Measurements from ENCODE around the gene CD101.

Gene CD101

DNA sequence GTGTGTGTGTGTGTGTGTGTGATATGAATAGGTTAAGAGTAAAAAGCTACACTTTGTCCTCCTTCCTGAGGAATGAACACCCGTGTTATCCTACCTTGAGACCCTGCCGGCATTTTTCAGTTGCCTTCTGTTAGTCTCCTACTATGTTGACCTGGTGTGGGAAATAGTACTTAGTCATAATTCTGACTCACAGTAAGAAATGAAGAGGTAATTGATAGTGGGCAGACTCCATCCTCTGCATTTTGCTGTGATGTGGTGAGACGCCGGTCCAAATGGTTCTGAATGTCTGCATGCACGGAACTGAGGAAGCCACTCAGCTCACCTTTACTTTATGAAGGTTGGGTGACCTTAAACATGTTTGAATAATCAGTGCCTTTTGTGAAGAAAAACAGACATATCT, 12.6 kb downstream of the CD101 start:
- no peak for DNase-seq (ENCODE audit: low spot score)

DNA sequence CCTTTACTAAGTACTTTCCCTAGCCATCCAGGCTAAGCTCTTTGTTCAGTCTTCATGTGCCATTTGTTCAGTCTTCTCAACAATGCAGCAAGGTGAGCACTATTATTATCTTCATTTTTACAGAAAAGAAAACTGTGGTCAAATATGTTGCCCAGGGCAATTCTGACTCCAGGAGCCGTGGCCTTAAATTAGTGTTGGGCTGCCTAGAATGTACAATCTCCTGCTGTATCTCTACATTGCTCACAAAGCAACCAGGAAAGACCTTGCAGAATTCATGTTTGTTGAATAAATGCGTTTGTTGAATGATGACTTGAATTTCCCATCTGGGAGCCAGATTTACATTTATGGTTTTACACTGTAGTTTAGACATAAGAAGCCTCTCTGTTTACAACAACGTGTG, 14.2 kb downstream of the CD101 start:
- no peak for DNase-seq (ENCODE audit: low spot score)

DNA sequence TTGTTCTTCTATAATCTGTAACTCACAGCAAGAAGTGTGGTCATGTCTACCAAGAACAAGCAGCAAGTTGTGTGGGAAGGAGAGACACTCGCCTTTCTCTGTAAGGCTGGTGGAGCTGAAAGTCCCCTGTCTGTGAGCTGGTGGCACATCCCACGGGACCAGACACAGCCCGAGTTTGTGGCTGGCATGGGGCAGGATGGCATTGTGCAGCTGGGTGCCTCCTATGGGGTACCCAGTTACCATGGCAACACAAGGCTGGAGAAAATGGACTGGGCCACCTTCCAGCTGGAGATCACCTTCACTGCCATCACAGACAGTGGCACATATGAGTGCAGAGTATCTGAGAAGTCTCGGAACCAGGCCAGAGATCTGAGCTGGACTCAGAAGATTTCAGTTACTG, 15.5 kb downstream of the CD101 start:
- no peak for DNase-seq (ENCODE audit: low spot score)

DNA sequence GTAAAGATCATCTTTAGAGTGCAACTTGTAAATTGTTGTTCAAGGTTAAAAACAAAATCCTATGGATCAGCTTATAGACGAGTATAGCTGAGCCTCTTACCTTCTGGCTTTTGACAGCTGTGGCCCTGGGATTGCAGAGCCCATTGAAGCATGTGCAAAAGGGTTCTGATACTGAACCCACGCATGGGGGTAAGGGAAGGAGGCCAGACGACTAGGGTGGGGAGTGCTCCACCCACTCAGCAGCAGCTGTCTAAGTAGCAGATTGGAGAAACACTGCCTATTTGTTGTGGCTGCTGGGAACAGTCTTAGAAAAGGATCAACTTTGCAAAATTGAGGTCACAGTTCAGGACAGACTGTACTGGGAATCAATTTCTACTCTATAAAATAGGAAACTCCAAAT, 16.1 kb downstream of the CD101 start:
- DNase-seq (ENCODE audit: low spot score): no peak

DNA sequence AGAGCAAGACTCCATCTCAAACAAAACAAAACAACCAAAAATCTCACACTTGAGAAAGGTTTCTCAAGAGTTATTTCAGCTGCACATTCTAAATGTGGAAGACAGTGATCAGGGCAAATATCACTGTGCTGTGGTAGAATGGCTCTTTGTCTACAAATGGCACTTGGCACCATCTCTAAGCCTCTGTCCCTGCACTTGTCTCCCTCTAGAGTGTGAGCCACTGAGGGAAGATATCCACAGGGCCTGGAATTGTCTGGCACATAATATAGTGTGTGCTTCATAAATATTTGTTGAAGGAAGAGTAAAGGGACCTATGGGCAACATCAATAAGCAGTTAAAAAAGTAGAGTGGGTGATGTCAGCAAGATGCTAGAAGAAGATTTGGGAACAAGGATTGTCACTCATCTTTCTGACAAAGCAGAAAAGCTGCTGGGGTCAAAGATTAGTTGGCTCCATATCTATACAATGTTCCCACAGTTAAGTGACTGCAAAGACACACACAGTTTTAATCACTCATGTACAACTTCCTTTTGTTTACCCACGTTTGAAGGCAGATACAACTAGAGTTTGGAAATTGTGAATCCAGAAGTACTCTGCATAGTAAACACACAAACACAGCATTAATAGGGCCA, 19.1 kb downstream of the CD101 start:
- DNase-seq (ENCODE audit: low spot score): no peak

DNA sequence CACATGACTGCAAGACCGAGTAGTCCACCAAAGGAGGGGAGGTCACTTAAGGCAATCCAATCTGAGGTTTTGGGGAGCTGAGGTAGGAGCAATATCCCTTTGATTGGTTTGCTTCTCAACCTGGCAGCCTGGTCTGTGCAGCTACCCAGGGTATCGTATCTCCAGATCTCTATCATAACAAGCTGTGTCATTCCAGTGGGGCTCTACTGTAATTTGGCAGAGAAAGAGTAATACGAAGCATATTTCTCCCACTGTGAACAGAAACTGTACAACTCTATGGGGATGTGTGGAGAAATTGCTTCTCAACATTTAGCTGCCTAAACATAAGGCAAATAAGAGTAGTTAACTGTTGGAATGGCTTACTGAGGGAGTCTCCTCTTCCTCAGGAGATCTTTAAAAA, 20.6 kb downstream of the CD101 start:
- no peak for DNase-seq (ENCODE audit: low spot score)

DNA sequence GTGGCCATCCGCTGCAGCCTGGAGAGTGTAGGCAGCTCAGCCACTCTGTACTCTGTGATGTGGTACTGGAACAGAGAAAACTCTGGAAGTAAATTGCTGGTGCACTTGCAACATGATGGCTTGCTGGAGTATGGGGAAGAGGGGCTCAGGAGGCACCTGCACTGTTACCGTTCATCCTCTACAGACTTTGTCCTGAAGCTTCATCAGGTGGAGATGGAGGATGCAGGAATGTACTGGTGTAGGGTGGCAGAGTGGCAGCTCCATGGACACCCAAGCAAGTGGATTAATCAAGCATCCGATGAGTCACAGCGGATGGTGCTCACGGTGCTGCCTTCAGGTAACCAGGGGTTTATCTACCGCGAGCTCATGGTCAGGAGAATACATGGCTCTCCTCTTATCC, 24.0 kb downstream of the CD101 start:
- DNase-seq (ENCODE audit: low spot score): no peak

DNA sequence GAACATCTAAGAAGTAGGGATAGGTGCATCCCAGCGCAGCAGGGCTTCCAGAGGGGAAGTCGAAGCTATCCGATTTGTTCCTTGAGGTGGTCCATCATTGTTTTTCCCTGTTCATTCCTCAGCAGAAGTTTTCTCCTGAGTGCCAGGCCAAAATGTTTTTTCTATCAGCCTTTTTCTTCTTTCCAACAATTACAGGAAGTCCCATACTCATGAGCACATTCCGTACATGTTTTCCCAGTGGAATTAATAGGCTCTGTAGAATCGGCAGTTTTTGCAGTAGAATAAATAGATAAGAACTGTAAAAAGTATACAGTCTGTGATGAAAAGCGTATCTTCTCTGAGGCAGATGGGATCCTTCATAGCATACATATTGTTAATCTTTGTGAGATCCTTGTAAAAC, 24.8 kb downstream of the CD101 start:
- no peak for DNase-seq (ENCODE audit: low spot score)

DNA sequence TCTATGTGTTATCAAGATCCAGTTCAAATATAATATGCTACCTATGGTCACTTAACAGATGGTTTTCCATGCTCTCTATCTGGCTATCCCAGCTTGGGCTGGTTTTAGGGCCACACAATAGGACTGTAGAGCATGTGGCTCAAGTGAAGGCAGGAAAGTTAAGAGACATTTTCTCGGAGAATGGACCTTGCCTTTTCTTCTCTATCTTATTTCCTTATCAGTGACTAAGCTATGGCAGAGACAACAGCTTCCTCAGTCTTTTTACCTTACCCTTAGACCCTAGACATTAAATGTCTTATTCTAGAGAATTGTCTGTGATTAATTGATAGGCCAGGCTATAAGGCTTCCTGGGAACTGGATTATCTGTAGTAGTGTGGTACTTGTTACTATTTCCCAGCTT, 28.1 kb downstream of the CD101 start:
- no peak for DNase-seq (ENCODE audit: low spot score)

DNA sequence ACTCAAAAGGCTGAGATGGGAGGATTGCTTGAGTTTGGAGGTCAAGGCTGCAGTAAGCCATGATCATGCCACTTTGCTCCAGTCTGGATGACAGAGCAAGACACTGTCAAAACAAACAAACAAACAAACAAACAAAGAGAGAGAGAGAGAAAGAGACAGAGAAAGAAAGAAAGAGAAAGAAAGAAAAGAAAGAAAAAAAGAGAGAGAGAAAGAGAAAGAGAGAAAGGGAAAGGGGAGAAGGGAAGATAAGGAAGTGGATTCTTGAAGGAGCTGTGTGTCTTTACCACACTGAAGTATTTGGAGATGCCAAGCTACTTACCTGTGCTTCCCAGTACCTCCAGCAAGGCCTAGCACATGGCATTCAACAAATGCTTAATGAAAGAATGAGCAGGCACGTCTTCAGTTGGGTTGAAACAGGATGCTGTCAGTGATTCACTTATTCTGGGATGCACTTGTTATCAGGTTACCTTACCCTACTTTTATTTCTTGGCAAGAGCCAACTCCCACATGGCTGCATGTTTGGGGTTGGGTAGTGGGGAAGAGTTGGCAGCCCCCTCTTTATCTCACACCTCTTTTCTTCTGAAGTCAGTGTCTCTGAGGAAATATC, 28.8 kb downstream of the CD101 start:
- no peak for DNase-seq (ENCODE audit: low spot score)

DNA sequence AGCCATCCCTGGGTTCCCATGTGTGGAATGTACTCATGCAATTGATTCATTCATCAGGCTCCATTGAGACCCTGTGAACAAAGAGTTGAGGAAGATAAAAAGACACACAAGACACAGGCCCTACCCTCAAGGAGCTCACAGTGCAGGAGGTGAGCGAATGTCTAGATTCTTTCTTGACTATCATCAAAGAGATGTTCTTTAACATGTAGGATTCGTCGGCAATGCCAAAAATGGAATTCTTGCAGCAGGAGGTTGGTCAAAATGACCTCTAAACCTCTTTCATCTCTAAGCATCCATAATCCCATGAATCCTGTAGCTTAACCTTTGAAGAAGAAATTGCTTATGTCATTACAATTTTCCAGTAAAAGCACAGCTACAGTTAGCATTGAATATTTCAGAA, 30.7 kb downstream of the CD101 start:
- no peak for DNase-seq (ENCODE audit: low spot score)

DNA sequence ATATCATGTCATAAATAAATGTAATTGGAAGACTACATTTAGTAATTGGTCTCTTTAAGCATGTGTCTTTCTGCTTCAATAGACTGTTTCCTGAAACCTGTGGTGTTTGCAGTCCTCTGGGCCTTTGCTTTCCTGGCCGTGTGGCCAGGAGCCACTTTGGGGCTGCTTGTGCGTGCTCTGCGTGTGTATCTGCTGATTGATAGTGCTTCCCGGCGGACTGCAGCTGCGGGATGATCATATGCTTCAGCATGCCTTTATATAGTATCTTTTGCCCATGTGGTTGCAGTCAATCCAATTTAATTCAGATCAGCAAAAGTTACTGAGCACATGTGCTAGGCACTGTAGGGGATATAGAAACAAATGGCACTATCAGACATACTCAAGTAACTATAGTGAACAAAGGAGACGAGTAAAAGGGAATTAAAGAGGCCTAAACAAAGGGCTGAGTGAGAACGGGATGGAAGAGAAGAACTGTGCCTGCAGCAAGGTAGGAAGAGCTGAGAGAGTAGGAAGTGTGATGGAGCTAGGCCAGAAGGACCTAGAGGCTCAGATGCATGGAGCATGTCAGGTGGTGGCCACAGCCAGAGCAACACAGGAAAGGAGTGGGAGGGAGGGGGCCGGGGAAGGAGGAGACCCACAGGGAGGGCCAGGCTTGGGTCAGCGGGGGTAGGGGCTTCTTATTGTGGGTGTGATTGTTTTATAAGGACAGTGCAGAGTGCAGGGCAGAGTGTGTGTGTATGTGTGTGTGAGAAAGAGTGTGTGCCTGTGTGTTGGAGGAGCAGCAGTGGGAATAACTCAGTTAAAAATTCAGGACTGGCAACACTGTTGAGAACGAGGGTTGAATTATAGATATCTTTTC, 31.4 kb downstream of the CD101 start:
- DNase-seq (ENCODE audit: low spot score): no peak

DNA sequence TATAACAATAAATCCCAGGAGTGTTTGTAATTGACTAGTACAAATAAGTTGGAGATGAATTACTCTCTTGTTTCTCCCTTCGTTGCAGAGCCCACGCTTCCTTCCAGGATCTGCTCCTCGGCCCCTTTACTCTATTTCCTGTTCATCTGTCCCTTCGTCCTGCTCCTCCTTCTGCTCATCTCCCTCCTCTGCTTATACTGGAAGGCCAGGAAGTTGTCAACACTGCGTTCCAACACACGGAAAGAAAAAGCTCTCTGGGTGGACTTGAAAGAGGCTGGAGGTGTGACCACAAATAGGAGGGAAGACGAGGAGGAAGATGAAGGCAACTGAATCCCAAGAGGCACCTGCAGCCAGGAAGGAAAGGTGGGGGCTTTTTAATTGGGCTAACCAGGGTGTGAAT, 32.2 kb downstream of the CD101 start:
- DNase-seq (ENCODE audit: low spot score): no peak

DNA sequence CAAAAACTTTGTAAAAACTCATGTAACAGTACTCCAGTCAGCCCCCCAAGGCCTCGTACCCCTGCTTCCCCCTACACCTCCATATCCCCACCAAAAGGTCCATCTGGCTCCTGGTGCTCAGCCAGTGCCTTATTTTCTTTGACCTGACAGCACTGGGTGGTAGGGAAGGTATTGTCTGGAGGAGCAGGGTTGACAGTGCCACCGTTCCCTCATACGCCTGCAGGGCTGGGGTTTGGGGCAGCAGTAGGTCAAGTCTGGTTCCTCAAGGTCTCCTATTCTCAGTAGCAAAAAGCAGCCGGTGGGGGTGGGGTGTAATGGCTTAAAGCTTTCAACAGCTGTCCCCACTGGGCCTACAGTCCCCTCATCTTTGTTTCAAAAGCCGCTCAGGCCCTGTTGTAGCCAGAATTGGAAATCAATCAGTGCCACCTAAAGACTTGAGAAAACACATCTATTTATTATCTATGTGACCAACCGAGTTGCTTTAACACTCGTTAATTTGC, 33.3 kb downstream of the CD101 start:
- no peak for DNase-seq (ENCODE audit: low spot score)

DNA sequence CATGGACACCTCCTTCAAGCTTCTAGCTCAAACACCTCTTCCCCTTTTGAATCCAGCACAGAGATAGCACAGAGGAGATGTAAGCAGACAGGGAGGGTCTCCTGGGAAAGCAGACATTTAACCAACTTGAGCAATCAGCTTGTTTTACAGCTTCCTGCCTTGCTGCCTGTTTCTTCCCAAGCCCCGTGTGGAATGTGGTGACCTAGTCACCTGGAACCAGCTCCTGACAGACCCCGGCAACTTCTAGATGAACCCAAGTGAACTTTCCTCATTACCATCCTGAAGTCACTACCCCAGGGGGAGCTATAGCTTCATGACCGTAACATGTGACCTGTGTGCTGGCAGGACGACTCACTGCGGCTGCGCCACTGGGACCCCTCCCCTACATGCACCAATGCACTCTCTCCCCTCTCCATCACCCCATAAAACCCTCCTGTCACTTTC, 34.5 kb downstream of the CD101 start:
- DNase-seq (ENCODE audit: low spot score): no peak

DNA sequence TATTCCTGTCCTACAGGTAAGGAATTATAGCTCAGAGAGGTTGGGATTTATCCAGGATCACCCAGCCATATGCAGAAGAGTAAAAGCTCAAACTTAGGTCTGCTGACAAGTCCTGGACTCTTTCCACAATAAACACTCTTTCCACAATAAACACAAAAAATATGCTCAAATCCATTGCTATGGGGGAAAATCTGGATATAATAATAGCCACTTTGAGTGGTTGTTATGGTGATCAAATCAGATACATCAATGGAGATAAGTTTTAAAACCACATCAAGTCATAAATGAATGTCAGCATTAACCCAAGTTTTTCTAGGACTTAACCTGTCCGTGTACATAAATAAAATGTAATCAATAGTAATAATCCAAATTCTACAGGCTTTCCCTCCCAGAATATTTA, 36.2 kb downstream of the CD101 start:
- DNase-seq (ENCODE audit: low spot score): no peak

DNA sequence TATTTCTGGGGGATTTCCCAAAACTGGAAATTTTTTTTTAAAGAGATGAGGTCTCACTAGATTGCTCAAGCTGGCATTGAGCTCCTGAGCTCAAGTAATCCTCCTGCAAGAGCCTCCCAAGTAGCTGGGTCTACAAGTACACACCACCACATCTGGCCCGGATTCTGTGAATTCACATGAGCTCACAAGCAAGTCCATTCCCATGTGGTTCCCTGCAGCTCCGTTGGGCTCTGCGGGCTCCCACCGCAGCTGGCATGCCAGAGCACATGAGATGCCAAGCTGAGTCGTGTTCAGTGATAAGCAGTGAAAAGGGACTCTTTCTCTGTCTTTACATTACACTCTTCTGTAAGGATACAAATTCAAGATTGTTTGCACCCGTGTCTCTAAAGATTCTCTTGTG, 36.7 kb downstream of the CD101 start:
- DNase-seq (ENCODE audit: low spot score): no peak

DNA sequence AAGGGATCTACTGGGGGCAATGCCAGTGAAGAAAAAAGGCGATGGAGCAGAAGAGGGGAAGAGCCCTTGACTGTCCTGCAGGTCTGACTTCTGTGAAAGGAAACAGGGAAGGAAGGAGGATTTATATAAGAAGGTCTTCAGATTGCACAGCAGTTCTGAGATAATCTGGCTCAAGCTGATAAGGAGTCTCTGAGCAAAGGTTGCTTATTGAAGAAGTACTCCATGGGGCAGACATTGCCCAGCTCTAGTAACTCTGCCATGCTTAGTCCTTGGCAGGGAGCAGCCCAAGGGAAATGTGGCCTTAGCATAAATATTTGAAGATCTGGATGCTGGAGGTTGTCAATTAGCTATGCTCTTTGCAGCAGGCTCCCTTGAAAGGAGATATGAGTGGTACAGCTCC, 42.7 kb downstream of the CD101 start:
- no peak for DNase-seq (ENCODE audit: low spot score)

DNA sequence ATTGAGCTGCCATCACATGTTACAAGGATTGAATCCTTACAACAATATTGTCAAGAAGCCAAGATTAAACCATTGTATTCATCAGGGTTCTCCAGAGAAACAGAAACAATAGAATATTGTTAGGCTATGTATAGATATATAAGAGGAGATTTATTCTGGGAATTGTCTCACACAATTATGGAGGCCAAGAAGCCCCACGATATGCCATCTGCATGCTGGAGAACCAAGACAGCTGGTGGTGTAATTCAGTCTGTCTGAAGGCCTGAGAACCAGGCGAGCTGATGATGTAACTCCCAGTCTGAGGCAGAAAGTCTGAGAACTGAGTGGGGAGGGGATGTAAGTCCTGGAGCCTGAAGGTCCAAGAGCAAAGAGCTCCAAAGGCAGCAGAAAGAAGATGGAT, 44.1 kb downstream of the CD101 start:
- no peak for DNase-seq (ENCODE audit: low spot score)

DNA sequence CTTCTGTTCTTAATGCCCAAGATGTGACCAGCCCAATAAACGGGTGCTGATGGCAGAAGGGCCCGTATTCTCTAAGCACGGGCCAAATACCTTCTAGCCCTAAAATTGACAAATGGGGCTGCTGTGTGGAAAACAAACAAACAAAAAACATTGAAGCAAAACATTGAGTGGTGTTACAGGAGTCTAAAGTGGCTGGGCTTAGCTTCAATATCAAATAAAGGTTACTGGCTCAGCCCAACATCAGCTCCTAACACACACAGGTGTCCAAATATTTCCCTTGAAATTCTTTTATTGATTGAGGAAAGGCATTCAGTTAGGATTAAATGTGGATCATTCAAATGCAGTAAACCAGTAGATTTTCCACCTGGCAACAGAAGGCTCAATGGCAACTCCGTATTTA, 45.2 kb downstream of the CD101 start:
- DNase-seq (ENCODE audit: low spot score): no peak

DNA sequence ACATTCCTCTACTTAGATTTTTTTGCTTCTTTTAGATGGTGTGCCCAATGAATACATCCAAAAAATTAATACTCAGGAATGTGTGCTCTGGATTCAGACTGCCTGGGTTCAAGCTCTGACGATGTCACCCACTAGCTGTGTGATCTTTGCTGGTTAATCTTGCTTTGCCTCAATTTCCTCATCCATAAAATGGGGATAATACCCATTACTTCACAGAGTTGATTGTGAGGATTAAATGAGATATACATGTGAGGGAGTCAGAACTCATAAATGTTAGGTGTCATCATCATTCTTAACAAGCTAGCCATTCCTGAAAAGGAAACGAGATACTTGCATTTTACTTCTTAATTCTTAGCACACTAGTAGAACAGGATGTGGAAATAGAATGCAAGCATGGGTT, 45.7 kb downstream of the CD101 start:
- DNase-seq (ENCODE audit: low spot score): no peak

DNA sequence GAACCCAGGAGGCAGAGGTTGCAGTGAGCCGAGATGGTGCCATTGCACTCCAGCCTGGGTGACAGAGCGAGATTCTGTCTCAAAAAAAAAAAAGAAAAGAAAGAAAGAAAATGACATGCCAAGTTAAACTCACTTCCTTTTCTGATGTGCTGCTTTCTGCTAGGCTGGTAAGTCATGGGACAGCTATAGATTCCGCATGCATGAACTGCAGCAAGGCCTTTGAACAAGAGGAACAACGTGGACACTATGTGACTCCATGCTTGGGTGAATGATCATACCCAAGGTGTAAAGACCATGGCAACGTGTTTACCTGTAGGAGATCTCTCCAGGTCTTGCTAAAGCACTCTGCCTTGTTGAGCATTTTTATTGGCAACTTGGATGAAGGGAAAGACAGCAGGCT, 48.3 kb downstream of the CD101 start:
- DNase-seq (ENCODE audit: low spot score): no peak
